ENCODE data around the gene EFCAB9.

EFCAB9 gene

GRCh38 chr5:172173564-172174153, 20.3 kb upstream of the EFCAB9 start:
- H3K36me3 Mint-ChIP-seq (ENCODE audit: low read depth), result peaks cover 74% of the 10 kb centered on the region
- no peaks in the 10 kb centered on the region for H3K9me3 Mint-ChIP-seq
- H3K4me1 Mint-ChIP-seq (ENCODE audit: low read depth), result peaks cover 97% of the 10 kb centered on the region

GRCh38 chr5:172175263-172175719, 18.7 kb upstream of the EFCAB9 start:
- Mint-ChIP-seq H3K9me3 (no peaks in the 10 kb centered on the region), H3K36me3 (ENCODE audit: low read depth) (peaks cover 60% of the 10 kb centered on the region), H3K4me3 (peak overlapping the region; percentile 86), H3K4me1 (ENCODE audit: low read depth) (peaks cover 96% of the 10 kb centered on the region), H3K27ac (peak overlapping the region; percentile 95), H3K27me3 (no peaks in the 10 kb centered on the region)
- DNase-seq, result peak; percentile 89

More at GRCh38 chr5:172173564-172174153, 20.3 kb upstream of the EFCAB9 start:
- Mint-ChIP-seq H3K27ac (peak overlapping the region; percentile 95), H3K4me3 (peak overlapping the region; percentile 86), H3K27me3 (no peaks in the 10 kb centered on the region)
- DNase-seq, result peak; percentile 80

GRCh38 chr5:172177176-172177575, 16.8 kb upstream of the EFCAB9 start:
- Mint-ChIP-seq H3K27ac (peak overlapping the region; percentile 95), H3K36me3 (ENCODE audit: low read depth) (peaks cover 56% of the 10 kb centered on the region), H3K4me1 (ENCODE audit: low read depth) (peaks cover 91% of the 10 kb centered on the region), H3K9me3 (no peaks in the 10 kb centered on the region), H3K4me3 (peak overlapping the region; percentile 86), H3K27me3 (no peaks in the 10 kb centered on the region)
- DNase-seq, result no peak

DNA sequence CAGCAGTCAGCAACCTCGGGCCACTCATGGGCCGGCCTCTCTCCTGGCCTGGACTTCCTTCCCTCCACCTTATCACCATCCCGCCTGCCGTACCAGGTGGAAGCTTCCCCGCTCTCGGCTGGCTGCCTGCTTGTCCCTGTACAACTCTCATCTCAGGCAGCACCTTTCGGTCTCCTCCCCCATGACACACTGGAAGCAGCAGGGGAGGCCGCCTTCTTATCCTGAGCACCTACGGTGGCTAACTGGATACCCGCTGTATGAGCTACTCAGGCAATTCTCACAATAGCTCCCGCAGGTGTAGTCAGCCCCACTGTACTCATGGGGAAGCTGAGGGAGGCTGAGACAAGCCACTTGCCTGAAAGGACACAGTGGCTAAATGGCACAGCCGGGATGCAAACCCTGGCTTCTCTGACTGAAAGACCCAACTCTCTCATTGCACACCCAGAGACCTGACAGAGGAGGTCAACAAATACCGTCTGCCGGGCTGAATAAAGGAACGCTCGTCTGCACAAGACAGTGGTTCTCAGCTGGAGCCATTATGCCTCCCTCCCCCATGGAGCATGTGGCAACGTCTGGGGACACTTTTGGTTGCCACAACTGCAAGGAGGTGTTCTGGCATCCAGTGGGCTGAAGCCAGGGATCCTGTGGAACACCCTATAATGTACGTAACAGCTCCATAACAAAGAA, 15.5 kb upstream of the EFCAB9 start:
- Mint-ChIP-seq H3K36me3 (ENCODE audit: low read depth) (peaks cover 62% of the 10 kb centered on the region), H3K27ac (peak overlapping the region; percentile 95), H3K27me3 (no peaks in the 10 kb centered on the region), H3K9me3 (no peaks in the 10 kb centered on the region), H3K4me1 (ENCODE audit: low read depth) (peaks cover 90% of the 10 kb centered on the region), H3K4me3 (peak overlapping the region; percentile 86)
- DNase-seq, result peak; percentile 72

- peak; percentile 66 for DNase-seq
- H3K27me3 Mint-ChIP-seq, result no peaks in the 10 kb centered on the region
These were observed 14.7 kb upstream of the EFCAB9 start for GRCh38 chr5:172178991-172179989.

GRCh38 chr5:172180936-172181335, 13.0 kb upstream of the EFCAB9 start:
- Mint-ChIP-seq H3K4me3 (peak overlapping the region; percentile 86), H3K4me1 (ENCODE audit: low read depth) (peaks cover 90% of the 10 kb centered on the region), H3K36me3 (ENCODE audit: low read depth) (peaks cover 65% of the 10 kb centered on the region), H3K27me3 (no peaks in the 10 kb centered on the region), H3K9me3 (no peaks in the 10 kb centered on the region), H3K27ac (peak overlapping the region; percentile 95)
- DNase-seq, result no peak

More at GRCh38 chr5:172178991-172179989, 14.7 kb upstream of the EFCAB9 start:
- Mint-ChIP-seq H3K27ac (peak overlapping the region; percentile 95), H3K9me3 (no peaks in the 10 kb centered on the region), H3K36me3 (ENCODE audit: low read depth) (peaks cover 63% of the 10 kb centered on the region), H3K4me3 (peak overlapping the region; percentile 86), H3K4me1 (ENCODE audit: low read depth) (peaks cover 90% of the 10 kb centered on the region)

DNA sequence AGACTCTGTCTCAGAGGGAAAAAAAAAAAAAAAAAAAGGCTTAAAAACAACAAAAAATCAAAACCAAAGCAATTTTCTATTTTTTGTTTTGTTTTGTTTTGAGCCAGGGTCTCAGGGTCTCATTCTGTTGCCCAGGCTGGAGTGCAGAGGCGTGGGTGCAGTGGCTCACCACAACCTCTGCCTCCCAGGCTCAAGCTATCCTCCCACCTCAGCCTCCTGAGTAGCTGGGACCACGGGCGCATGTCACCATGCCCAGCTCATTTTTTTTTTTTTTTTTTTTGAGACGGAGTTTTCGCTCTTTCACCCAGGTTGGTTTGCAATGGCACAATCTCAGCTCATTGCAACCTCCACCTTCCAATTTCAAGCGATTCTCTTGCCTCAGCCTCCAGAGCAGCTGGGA, 11.7 kb upstream of the EFCAB9 start:
- Mint-ChIP-seq H3K27ac (peak overlapping the region; percentile 98), H3K27me3 (no peaks in the 10 kb centered on the region), H3K9me3 (no peaks in the 10 kb centered on the region), H3K36me3 (ENCODE audit: low read depth) (peaks cover 66% of the 10 kb centered on the region), H3K4me3 (peak overlapping the region; percentile 15), H3K4me1 (ENCODE audit: low read depth) (peaks cover 83% of the 10 kb centered on the region)
- DNase-seq, result no peak

DNA sequence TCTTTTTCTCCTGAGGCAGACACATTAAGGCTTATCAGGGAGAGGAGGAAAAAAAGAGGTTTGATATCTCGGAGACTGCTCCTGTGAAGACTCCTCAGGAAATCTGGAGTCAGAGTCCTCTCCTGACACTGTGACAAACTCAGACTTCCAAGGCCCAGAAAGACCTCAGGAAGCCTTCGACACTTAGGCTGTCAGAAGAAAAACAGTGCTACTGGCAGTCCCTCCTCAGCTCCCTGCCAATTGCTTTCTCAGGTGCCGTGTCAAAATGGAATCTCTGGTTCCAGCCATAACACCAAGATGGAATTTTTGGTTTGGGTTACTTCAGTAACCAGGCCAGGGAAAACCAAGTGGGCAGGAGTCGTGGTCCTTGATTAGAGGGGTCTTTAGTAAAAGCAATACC, 10.1 kb upstream of the EFCAB9 start:
- Mint-ChIP-seq H3K27me3 (no peaks in the 10 kb centered on the region), H3K4me1 (ENCODE audit: low read depth) (peaks cover 69% of the 10 kb centered on the region), H3K9me3 (no peaks in the 10 kb centered on the region), H3K27ac (peak overlapping the region; percentile 98), H3K4me3 (peak overlapping the region; percentile 99), H3K36me3 (ENCODE audit: low read depth) (peaks cover 64% of the 10 kb centered on the region)
- no peak for DNase-seq

- Mint-ChIP-seq H3K4me3 (peak overlapping the region; percentile 99), H3K27ac (peak overlapping the region; percentile 98), H3K4me1 (ENCODE audit: low read depth) (peaks cover 59% of the 10 kb centered on the region), H3K27me3 (no peaks in the 10 kb centered on the region), H3K36me3 (ENCODE audit: low read depth) (peaks cover 64% of the 10 kb centered on the region), H3K9me3 (no peaks in the 10 kb centered on the region)
- DNase-seq, result no peak
These were observed 8.9 kb upstream of the EFCAB9 start for GRCh38 chr5:172185096-172185461.

DNA sequence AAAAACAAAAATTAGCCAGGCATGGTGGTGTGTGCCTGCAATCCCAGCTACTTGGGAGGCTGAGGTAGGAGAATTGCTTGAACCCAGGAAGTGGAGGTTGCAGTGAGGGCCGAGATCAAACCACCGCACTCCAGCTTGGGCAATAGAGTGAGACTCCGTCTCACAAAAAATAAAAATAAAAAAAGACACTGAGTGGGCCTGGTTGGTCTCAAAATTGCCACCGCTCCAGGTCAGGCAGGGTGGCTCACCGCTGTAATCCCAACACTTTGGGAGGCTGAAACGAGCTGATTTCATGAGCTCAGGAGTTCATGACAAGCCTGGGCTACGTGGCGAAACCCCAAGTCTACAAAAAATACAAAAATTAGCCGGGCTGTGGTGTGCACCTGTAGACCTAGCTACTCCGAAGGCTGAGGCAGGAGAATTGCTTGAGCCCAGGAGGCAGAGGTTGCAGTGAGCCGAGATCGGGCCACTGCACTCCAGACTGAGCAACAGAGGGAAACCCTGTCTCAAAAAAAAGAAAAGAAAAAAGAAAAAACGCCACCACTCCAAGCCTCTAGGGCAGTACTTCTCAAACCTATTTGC, 7.8 kb upstream of the EFCAB9 start:
- H3K27me3 Mint-ChIP-seq, result no peaks in the 10 kb centered on the region
- H3K4me3 Mint-ChIP-seq, result peak overlapping the region; percentile 99
- H3K9me3 Mint-ChIP-seq, result no peaks in the 10 kb centered on the region
- peak overlapping the region; percentile 98 for H3K27ac Mint-ChIP-seq
- DNase-seq, result no peak
- peaks cover 58% of the 10 kb centered on the region for H3K36me3 Mint-ChIP-seq (ENCODE audit: low read depth)
- peaks cover 50% of the 10 kb centered on the region for H3K4me1 Mint-ChIP-seq (ENCODE audit: low read depth)

GRCh38 chr5:172187118-172188032, 6.6 kb upstream of the EFCAB9 start:
- Mint-ChIP-seq H3K27me3 (no peaks in the 10 kb centered on the region), H3K36me3 (ENCODE audit: low read depth) (peaks cover 54% of the 10 kb centered on the region), H3K27ac (peak overlapping the region; percentile 98), H3K4me1 (ENCODE audit: low read depth) (peaks cover 44% of the 10 kb centered on the region), H3K9me3 (no peaks in the 10 kb centered on the region), H3K4me3 (peak overlapping the region; percentile 99)
- peak; percentile 79 for DNase-seq

- H3K4me1 Mint-ChIP-seq (ENCODE audit: low read depth), result peaks cover 35% of the 10 kb centered on the region
- no peaks in the 10 kb centered on the region for H3K9me3 Mint-ChIP-seq
- H3K27me3 Mint-ChIP-seq, result no peaks in the 10 kb centered on the region
- peak; percentile 94 for DNase-seq
- peaks cover 45% of the 10 kb centered on the region for H3K36me3 Mint-ChIP-seq (ENCODE audit: low read depth)
- peak within 1 kb of the TSS; percentile 98 for H3K27ac Mint-ChIP-seq
- H3K4me3 Mint-ChIP-seq, result peak within 1 kb of the TSS; percentile 99
These were observed 5.7 kb upstream of the EFCAB9 start, which contains the start of gene STK10 for GRCh38 chr5:172188033-172188892. Gene STK10, minus strand, starts transcription at chr5:172188224. Its CDS starts 182 bp downstream, at chr5:172188042.

Measured in activated T-cell treated with anti-CD3 and anti-CD28 coated beads, Interleukin-2, amount 50 U/mL, for 24 hours (primary cell).